GM18511 (cell line): ENCODE results near the gene NCOR1.
A peak's percentile ranks its signal among the peaks of the same experiment; 100 is the strongest.
"Not testable (repeated sequence)": the region's sequence is repeated elsewhere in the genome, so short reads cannot be mapped to it uniquely, and the experiment has no call there.

Experiments used
- ATAC-seq: cut with Tn5 transposase; IDR thresholded peaks from one replicate; pipeline ENCODE4 v1.9.1; 2021; ENCODE audit warnings: mild to moderate bottlenecking, moderate library complexity; ENCODE audit not compliant: unreplicated experiment

NCOR1 gene

DNA sequence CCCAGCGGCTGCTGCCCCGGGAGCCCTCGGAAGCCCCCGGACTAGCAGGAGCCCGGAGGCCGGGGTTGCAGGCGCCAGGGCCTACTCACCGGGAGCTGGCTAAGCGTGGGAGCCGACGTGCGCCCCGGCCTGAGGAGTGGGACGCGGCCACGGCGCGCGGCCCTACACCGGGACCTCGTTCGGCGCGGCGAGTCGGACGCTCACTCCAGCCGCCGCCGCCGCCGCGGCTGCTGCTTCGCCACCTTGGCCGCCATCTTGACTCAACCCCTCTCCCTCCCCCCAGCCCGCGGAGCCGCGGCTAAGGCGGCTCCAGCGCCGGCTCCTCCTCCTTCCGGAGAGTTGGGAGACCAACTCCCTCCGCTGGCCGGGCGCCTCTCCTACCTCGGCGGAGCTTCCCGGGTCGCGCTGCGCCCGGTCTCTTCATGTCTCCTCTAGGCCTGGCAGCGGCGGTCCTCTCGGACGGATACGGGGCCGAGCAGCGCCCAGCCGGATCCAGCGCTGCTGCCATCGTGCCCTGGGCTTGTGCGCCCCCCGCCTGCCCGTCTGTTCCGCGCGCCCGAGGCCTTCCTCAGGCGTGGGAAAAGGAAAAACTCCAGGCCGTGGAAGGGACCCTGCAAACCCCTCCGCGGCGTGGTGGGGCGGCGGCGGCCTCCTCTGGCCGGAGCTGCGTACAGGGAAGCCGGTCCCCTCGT lies at the start of gene NCOR1:
TSS of gene NCOR1 (minus strand) at position 262 of the 692 bp plus-strand sequence. CDS start 20,965 bp downstream, outside the sequence.
- peak; percentile 79 for ATAC-seq

- no peak for ATAC-seq
Measured at GRCh38 chr17:16262201-16262600, 46.9 kb upstream of the NCOR1 start.

DNA sequence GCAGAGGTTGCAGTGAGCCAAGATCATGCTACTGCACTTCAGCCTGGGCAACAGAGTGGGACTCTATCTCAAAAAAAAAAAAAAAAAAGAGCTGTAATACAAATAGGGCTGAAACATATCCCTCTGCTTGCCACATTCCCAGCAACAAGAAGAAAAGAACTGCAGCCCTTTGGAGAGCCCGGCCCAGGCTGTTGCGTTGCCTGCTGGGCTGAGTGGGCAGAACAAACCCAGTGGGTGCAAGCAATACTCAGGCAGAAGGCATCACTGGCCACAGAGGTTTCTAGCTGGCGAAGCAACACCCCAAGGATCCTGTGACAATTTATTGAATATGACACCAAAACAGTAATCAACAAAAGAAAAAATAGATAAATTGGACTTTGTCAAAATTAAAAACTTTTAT lies 45.7 kb upstream of the NCOR1 start:
- ATAC-seq = no peak

DNA sequence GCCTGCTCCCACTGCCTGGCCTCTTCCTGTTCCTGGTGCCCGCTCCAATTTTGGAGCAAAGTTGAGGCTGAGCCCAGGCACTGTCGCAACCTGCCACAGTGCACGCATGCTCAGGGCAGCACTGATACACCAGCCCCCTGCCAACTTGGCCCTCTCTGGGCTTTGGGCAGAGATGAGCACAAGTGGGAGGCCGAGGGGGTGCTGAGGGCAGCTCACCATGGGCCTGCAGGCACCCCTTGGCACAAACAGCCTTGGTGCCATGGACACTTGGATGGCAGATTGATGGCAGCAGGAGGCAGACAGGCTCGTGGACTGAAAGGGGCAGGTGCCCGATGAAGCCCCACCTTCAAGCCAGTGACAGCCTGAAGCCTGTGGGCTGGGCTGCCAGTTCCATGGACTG lies 44.6 kb upstream of the NCOR1 start:
- no peak for ATAC-seq

DNA sequence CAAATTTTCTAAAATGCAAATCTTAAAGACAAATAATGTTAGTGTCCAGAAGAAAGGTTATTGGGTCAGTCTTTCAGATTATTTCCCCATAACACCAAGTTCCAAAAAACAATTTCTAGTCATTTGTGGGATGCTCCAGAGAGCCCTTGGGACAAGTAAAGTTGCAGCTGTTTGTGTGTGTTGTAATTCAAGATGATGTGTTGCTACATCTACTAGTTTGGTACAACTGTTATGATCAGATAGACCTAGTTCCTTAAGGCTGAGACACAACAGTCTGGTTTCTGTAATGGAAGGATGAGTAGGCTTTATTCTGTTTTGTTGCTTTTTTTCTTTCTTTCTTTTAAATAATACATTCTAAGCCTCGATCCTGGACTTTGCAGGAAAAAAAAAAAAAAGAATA lies 43.6 kb upstream of the NCOR1 start:
- ATAC-seq = no peak

GRCh38 chr17:16255481-16255921 lies 40.2 kb upstream of the NCOR1 start:
- no peak for ATAC-seq

DNA sequence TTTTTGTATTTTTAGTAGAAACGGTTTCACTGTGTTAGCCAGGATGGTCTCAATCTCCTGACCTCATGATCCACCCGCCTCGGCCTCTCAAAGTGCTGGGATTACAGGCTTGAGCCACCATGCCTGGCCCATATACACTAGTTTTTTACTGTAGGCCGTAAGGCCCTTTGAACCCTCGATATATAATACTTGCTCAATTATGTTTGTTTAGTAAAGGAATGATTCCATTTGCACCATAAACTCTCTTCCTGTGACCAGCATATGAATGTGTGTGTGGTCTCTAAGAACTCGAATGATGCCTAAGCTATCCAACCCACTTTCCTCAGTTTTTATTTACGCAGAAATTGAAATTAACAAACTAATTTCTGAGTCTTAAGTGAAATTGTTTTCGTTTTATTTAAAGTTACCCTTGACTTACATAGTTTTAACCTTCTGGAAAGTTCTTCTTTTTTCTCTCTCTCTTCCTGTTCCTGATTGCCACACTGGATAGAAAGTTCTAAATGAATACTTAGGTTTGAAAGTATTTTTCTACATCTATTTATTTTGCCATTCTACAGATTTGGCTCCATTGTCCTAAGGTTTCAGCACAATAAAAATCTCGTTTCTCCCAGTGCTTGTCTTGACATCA lies 39.6 kb upstream of the NCOR1 start:
- no peak for ATAC-seq

GRCh38 chr17:16251556-16251955 lies 36.2 kb upstream of the NCOR1 start:
- no peak for ATAC-seq

GRCh38 chr17:16251043-16251442 lies 35.7 kb upstream of the NCOR1 start:
- ATAC-seq = no peak

DNA sequence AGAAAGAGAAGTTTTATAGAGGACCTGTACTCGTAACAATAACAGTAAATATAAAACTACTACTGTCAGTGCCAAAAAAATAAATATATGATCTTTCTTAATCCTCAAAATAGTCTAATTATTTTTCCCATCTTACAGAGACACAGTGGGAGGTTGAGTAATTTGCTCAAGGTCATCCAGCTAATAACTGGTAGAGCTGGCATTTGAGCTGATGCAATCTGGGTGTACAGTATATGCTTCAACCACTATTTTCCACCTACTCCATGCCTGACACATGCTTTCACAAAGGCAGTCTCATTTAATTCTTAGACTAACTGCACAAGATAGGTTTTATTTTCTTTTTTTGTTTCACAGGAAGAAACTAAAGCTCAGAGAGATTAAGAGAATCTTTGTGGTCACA lies 35.3 kb upstream of the NCOR1 start:
- ATAC-seq = no peak

DNA sequence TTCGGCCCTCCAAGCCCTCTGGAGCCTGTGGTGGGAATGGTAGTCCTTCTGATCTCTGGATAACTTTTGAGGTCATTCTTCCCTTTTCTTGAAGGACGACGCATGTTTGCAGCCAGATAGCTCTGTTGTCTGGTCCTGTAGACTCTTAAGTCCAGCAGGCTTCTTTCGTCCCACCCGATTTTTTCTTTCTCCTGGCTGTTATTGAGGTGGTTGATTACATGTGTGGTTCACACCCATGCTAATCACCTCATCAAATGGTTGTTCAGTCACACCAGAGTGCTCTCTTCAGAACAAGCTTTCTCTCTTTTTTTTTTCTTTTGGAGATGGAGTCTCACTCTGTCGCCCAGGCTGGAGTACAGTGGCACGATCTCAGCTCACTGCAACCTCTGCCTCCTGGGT lies 32.3 kb upstream of the NCOR1 start:
- no peak for ATAC-seq

DNA sequence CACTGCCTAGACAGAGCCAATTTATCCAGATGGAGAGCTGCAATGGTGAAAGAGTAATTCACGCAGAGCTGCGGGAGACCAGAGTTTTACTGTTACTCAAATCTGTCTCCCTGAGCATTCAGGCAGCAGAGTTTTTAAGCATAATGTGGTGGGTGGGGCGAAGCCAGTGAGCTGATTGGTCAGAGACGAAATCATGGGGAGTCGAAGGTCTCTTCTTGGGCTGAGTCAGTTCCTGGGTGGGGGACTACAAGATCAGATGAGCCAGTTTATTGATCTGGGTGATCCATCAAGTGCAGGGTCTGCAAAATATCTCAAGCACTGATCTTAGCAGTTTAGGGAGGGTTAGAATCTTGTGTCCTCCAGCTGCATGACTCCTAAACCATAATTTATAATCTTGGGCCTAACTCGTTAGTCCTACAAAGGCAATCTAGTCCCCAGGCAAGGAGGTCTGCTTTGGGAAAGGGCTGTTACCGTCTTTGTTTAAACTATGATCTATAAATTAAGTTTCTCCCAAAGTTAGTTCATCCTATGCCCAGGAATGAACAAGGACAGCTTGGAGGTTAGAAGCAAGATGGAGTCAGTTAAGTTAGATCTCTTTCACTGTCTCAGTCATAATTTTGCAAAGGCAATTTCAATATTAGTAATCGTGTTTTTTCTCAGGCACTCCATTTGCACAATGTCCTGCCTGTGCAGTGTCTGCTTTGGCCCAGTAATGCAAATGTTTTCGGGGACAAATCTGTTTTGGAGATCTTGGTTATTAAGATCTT lies 28.6 kb upstream of the NCOR1 start:
- ATAC-seq = no peak

- ATAC-seq = no peak
Measured at GRCh38 chr17:16243385-16243784, 28.1 kb upstream of the NCOR1 start.

GRCh38 chr17:16241906-16242399 lies 26.6 kb upstream of the NCOR1 start:
- ATAC-seq = no peak

DNA sequence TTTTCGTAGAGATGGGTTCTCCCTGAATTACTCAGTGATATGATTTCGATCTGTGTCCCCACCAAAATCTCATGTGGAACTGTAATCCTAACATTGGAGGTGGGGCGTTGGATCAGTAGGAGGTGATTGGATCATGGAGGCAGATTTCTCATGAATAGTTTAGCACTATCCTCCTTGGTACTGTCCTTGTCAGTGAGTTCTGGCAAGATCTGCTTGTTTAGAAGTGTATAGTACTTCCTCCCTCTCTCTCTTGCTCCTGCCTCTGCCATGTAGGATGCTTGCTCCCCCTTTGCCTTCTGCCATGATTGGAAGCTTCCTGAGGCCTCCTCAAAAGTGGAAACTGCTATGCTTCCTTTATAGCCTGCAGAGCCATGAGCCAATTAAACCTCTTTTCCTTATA lies 24.6 kb upstream of the NCOR1 start:
- no peak for ATAC-seq

DNA sequence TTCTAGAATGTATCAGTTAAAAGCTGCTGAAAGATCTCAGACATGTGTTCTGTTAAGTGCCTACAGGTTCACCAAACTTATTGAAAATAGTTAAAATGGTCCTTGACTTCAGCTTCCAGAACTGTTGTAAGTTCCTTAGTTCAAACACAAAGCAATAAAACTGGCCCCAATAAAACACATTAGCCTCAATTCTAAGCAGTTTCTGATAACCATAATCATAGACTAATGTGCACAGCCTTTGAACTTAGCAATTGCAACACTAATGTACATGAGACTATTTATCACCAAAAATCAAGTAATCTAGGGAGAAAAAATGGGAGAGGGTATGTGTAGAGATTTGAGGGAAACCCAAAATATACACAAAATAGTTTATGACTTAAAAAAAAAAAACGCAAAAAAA lies 17.1 kb upstream of the NCOR1 start:
- no peak for ATAC-seq

DNA sequence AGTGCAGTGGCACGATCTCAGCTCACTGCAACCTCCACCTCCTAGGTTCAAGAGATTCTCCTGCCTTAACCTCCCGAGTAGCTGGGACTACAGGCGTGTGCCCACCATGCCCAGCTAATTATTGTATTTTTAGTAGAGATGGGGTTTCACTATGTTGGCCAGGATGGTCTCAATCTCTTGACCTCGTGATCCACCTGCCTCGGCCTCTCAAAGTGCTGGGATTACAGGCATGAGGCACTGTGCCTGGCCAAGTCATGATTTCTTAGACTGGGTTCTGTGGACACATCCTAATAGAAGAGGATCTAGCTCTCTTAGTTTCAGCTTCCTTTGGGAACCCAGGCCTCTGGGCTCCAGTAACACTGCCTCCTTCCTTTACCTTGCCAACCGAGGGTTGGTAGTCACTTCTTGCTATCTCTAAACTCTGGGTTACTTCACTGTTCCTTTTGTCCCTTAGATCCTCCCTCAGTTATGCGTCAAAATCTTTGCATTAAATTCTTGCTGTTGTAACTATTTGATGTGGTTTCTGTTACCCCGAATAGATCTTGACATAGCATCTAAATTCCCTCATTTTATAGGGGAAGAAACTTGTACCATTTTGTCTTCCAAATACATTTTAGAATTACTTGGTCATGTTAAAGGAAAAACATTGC lies 14.7 kb upstream of the NCOR1 start:
- not testable (repeated sequence) for ATAC-seq

GRCh38 chr17:16222406-16222805 lies 7.1 kb upstream of the NCOR1 start:
- ATAC-seq = no peak

- ATAC-seq = peak; percentile 32
Measured at GRCh38 chr17:16217002-16217635, 1.8 kb upstream of the NCOR1 start, which contains the start of gene PIGL. Gene PIGL (plus strand): TSS chr17:16217210. CDS start chr17:16217227, 17 bp downstream.

- ATAC-seq = not testable (repeated sequence)
Measured at GRCh38 chr17:16216341-16217001, 1.1 kb upstream of the NCOR1 start.
